RPMI8226 (cell line): ENCODE measurements around the gene C21orf58.
"Not testable (repeated sequence)": the region's sequence is repeated elsewhere in the genome, so short reads cannot be mapped to it uniquely, and the experiment has no call there.

Source experiments
- DNase-seq: peaks from one replicate; pipeline ENCODE4 v3.0.0-alpha.2; 2015

C21orf58 gene

DNA sequence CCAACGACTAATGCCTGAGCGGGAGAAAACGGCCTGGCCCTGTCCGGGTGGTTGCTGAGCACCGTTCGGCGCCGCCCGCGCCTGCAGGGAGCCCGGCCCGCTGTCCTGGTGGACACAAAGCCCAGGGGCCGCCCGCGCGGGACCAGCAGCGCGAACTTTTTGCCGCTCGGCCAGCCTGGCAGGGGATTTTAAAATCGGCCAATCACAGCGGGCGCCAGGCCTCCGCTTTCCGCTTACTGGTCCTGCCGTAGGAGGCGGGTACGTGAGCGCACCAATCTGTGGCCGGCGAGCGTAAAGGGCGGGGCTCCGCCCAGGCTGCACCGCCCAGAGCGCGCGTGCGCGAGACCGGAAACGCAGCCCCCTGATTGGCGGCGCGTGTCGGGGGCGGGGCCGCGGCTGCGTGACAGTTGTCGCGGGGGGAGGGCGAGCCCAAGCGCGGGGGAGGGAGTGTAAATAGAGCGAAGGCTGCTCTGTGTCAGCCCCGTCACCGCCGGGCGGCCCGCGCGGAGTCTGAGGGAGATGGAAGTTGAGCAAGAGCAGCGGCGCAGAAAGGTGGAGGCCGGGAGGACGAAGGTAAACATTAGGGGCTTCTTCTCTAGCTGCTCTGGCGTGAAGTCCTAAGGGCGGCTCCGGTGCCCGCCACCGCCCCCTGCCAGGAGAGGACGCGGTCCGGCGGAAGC is at the start of gene C21orf58, which contains the start of gene PCNT:
Gene C21orf58, minus strand, starts transcription at position 161 of the 680 bp plus-strand sequence. CDS start 1,132 bp downstream, outside the sequence.
Gene PCNT, plus strand, starts transcription at position 447 of the 680 bp plus-strand sequence. Its CDS starts 73 bp downstream, at position 520.
- peak; percentile 99 for DNase-seq

DNA sequence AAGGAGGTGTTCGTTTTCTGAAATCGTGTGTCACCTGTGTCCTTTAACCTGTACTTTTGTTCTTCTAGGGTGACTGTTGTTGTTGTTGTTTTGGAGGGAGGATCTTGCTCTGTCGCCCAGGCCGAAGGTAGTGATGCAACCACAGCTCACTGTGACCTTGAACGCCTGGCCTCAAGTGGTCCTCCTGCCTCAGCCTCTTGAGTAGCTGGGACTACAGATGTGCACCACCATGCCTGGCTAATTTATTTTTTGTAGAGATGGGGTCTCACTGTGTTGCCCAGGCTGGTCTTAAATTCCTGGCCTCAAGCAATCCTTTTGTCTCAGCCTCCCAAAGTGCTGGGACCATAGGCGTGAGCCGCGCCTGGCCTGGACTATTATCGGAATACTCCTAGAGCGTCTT is 49.3 kb upstream of the C21orf58 start:
- DNase-seq: not testable (repeated sequence)

DNA sequence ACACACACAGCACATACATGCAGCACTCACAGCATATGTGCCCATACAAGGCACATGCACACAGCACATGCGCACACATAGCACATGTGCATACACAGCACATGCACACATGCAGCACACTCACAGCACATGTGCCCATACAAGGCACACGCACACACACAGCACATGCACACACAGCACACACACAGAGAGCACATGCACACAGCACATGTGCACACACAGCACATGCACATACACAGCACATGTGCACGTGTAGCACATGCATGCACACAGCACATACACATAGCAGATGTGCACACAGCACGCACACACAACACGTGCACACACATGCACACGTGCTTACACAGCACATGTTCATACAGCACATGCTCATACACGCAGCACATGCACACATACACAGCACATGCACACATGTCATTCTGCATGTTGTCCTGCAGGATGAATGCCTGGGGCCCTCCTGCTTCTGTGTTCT is 48.4 kb upstream of the C21orf58 start:
- DNase-seq: no peak

DNA sequence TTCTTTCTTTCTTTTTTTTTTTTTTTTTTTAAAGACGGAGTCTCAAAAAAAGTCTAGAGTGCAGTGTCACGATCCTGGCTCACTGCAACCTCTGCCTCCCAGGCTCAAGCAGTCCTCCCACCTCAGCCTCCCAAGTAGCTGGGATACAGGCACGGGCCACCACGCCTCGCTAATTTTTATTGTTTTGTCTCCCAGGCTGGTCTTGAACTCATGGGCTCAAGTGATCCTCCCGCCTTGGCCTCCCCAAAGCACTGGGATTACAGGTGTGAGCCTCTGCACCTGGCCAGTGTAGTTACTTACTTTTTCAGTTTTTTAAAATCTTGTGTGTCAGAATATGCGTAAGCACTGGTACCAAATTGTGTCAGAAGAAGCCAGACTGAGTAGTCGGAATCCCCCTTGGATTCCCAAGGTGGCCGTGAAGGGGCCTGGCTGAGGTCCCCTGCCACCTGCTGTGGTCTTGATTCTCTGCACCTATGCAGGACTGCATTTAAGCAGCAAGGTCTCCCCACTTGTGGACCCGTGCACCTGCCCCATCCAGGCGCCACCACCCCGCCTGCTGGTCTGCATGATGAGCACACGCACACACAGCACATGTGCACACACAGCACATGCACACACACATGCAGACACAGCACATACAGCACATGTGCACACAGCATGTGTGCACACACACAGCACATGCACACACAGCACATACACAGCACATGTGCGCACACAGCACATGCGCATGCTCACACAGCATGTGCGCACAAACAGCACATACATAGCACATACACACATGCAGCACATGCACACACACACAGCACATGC is 47.7 kb upstream of the C21orf58 start:
- DNase-seq: no peak

DNA sequence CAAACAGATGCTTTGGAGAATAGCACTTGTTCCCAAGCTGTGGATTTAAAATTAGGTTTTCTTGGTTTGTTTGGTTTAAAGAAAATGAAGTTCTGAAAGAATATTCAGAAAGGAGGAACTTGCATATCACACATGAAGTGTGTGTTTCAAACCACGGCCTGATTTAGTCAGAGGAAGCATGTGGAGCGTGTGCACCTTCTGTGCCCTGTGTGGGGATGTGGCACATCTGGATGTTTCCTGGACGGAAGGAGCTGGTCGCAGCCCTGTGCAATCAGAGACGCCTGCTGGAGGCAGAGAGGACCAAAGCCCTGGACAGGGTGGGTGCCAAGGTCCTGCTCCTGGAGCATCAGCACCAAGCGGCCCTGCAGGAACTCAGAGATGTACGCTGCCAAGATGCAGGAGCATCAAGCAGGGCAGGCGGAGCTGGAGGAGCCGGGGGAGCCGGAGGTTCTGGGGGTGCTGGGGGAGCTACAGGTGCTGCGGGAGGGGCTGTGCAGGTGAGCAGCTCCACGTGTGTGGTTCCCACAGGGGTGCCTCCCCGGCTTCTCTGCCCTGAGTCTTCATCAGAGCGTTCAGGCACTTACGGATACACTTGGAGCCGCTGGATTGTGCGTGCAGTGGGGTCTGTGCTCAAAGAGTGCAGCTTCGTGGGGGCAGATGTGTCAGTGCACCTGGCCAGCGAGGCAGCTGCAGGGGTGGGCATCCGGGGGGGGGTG is 46.0 kb upstream of the C21orf58 start:
- DNase-seq: no peak

DNA sequence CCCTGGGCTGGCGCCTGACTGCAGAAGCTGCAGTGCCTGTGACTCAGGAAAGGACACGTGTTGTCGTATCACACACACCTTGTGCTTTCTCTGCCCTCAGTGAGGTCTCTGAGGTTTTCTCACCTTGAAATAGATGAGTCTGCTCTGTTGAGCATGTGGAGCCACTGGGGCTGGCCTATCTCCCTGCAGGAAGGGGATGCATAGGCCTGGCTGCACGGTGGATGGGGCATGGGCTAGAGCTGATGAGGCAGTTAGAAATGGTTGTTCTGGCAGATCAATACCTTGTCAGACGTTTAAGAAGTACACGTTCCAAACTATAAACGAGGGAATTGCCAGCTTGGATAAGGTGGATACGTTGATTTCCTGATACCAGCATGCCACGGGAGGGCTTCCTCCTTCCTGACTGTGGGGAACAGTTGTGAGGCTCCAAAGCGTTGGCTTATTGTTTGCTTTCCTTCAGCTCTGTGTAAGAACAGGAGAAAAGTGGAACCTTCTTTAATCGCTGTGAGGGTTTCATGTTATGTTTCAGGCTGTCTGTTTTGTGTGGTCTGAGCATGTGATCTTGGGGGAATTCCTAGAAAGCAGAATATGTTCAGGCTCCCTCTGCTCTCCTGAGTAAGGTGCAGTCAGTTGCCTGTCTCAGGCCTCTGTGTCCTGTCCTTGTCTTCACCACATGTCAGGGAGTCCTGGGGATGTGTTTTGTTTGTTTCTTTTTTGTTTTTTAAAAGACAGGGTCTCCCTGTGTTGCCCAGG is 45.0 kb upstream of the C21orf58 start:
- no peak for DNase-seq

DNA sequence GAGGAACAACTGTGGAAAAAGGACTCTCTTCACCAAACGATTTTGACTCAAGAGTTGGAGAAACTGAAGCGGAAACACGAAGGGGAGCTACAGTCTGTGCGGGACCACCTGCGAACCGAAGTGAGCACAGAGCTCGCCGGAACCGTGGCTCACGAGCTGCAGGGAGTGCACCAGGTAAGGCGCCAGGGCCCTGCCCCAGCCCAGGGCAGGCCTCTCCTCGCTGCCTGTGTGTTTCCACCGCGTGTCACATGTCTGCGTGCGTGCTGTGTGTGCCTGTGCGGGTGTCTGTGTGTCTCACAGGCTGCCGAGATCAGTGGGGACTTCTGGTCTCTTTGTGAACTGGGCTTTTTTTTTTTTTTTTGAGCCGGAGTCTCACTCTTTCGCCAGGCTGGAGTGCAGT is 43.3 kb upstream of the C21orf58 start:
- DNase-seq: no peak

DNA sequence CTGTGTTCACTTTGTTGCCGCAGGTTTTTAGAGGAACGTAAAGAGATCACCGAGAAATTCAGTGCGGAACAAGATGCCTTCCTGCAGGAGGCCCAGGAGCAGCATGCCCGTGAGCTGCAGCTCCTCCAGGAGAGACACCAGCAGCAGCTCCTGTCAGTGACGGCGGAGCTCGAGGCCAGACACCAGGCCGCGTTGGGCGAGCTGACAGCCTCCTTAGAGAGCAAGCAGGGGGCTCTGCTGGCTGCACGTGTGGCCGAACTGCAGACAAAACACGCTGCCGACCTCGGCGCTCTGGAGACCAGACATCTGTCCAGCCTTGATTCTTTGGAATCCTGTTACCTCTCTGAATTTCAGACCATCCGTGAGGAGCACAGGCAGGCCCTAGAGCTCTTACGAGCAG is 42.9 kb upstream of the C21orf58 start:
- DNase-seq: no peak

DNA sequence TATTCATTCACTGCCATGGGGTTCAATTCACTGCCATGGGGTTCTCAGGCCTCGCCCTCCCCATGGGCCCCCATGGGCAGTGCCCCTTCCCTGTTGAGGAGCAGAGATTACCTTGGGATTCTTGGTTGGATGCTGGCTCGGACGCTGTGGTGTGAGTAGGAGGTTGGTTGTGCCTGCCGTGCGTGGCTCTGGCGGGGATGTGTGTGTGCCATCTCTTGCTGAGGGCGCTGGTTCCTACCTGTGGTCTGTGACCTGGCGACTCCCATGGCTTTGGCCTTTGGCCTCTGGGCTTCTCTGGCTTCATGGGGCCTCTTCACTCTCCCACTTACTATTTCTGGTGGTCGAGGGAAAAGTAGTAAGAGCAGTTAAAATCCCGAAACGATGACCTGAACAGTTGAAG is 42.4 kb upstream of the C21orf58 start:
- DNase-seq: no peak

DNA sequence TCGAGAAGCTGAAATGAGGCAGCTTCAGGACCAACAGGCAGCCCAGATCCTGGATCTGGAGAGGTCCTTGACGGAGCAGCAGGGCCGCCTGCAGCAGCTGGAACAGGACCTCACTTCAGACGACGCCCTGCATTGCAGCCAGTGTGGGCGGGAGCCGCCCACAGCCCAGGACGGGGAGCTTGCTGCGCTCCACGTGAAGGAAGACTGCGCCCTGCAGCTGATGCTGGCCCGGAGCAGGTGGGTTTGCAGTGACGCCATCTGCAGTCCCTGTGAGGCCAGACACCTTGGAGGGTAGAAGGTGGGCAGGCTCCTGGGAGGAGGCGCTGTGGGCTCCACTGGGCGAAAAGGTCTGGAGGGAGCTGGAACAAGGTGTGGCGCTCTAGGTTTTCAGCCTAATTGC is 40.0 kb upstream of the C21orf58 start:
- DNase-seq: no peak

DNA sequence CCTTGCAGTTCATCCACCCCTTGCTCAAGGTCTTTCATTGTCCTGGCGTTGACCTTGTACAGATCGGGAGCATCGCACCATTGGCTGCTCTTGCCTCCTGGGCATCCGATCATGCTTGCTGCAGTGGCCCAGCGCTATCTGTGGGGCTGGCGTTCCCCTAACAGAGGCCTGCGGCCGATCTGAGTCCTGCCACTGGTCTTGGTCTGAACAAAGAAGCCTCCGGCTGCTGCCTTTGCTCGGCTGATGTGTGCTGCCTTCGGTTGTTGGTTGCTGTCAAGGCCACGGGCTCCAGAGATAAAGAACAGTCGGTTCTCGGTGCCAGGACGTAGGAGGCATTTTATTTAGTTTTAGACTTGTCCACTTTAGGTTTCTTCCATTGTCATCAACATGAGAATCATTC is 39.3 kb upstream of the C21orf58 start:
- DNase-seq: no peak

DNA sequence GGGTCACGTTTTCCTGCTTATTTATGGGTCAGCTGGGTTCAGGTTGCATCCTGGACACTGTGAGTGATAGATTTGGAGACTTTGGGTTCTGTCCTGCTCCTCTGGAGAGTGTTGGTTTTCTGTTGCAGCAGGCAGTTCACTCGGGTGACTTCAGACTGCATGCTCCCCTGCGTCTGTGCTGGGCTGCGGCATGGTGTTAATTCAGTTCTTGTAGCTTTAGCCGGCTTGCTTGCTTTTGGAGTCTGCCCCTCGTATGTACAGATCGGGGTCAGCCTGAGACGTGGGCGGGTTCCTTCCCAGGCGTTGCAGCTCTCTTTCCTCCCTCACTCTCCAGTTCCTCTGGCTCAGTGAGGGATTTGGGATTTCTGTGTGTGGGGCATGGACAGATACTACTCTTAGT is 38.3 kb upstream of the C21orf58 start:
- DNase-seq: no peak

DNA sequence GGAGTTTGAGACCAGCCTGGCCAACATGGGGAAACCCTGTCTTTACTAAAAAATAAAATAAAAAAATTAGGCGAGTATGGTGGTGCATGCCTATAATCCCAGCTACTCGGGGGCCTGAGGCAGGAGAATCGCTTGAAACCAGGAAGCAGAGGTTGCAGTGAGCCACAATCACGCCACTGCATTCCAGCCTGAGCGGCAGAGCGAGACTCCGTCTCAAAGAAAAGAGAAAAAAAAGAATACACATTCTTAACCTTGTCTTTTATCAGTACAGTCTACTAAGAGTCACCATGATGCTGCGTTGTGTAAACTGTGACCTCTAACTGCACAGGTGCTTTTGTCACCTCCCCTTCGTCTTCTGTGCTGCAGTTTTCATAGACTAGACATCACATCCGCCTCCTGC is 37.5 kb upstream of the C21orf58 start:
- DNase-seq: no peak

DNA sequence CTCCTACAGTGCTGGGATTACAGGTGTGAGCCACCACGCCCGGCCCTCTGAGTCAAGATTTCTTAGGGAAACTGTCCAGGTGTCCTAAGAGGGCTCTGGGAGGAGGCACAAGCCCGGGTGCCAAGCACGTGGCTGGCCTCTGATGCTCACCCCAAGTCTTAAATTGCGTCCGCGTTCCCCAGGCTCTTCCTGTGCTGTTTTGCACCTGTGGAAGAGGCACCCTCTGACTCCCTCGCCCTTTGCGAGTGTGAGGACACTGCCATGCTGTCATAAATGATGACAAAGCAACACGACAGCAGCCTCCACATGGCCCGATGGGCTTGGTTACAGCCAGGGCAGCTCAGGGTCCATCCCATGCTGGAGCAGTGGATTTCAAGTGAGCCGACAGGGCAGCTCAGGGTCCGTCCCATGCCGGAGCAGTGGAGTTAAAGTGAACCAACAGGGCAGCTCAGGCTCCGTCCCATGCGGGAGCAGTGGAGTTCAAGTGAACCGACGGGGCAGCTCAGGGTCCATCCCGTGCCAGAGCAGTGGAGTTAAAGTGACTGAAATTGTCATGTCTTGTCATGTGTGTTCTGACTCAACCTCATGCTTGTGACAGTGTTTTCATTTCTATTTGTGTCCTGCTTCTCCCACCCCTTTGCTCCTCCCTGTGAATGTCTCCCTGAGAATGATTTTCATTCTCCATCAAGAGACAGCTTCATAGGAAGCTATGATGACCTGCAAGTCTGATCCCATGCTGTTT is 34.2 kb upstream of the C21orf58 start:
- DNase-seq: no peak

DNA sequence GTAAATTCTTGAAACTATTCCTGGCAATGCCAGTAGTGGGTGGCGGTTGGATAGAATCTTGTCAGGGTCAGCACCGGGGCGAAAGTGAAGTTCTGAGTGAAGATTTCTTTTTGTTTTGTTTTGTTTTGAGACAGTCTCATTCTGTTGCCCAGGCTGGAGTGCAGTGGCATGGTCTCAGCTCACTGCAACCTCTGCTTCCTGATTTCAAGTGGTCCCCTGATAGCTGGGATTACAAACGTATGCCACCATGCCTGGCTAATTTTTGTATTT is 33.6 kb upstream of the C21orf58 start:
- no peak for DNase-seq

DNA sequence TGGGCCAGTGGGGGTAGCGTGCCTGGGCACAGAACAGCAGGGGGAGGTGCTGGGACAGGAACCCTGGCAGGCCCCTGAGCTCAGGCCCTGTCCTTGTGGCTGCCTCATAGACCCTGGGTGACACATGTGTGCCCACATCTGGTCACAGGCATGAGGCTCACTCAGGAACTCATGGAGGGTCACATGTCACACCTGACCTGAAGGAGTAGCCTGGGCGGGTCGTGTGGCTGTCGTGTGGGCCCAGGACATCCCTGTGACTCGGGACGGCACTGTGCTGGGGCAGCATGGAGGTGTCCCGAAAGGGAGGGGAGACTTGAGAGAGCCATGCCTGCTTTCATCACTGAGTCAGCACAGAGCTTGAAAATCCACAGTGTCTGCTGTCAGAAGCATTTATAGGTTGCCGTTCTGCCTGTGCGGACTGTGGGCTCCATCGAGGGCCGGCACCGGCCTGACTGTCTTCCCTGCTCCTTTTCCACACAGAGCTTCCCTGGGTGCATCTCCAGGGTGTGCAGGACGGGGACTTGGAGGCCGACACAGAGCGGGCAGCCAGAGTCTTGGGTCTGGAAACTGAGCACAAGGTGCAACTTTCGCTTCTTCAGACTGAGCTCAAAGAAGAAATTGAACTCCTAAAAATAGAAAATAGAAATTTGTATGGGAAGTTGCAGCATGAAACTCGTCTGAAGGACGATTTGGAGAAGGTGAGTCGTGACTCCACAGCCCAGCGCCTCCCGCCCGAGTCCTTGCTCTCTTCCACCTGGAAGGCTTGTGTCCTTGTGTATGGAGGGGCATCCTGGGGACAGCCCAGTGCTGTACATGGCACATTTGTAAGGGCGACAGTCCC is 33.0 kb upstream of the C21orf58 start:
- DNase-seq: no peak

DNA sequence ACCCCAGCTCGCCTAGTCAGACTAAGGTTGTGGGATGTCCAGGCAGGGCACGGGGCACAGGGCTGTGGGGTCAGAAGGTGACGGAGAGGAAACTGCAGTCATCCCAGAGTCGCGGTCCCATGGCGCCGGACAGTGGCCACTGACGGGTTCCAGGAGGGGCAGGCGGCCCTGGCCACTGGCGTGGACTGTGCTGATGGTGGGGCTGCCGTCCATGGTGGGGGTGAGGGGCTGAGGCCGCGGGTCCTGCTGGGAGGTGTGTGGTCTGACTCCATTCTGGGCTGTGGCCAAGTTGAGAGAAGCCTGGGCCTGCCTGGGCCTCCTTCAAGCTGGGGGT is 32.3 kb upstream of the C21orf58 start:
- no peak for DNase-seq

DNA sequence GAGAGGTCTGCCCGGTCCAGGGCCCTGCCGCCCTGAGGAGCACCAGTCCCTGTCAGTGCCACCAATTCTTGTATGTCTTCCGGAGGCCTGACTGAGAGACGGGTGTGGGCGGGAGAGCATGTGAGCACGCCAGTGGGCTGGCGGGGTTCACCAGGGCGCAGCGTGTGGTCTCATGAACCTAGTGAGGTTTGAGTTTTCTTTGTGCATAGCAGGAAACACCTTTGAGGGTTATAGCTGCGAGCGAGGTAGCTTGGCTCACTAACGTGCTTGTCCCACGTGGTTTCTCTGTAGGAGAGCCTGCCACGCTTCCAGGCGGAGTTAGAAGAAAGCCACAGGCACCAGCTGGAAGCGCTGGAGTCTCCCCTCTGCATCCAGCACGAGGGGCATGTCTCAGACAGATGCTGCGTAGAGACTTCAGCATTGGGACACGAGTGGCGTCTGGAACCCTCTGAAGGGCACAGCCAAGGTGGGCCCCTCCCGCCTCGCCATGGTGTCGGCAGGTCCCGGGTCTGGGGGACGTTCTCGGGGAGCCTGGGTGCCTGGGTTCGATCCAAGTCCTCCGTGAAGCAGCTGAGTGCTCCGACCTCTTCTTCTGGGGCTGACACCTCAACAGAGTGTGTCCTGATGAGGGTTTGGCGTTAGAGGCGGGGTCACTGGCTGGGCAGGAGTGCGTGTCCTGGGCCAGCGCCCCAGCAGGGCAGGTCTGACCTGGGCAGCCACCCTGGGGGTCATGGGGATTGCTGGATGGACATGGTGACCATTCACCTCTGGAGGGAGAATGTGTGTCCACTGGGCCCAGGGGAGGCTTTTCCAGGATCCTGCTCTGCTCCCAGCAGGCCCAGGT is 31.7 kb upstream of the C21orf58 start:
- no peak for DNase-seq

DNA sequence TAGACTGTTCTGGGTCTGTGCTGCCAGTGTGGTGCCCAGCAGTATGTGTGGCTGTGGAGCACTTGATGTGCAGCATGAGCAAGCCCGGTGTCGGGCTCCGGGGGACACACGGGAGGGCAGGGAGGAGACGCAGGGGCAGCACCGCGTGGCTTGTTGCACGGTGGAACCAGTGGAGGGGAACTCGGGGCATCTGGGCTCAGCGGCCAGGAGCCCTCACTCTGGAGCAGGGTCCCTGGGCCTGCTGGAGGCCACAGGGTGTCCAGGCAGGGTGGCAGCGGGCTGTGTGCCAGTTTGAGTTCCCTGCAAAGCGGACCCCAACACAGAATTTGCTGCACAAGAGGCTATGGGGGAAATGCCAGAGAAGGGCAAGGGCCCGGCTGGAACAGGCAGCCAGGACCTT is 30.8 kb upstream of the C21orf58 start:
- no peak for DNase-seq

DNA sequence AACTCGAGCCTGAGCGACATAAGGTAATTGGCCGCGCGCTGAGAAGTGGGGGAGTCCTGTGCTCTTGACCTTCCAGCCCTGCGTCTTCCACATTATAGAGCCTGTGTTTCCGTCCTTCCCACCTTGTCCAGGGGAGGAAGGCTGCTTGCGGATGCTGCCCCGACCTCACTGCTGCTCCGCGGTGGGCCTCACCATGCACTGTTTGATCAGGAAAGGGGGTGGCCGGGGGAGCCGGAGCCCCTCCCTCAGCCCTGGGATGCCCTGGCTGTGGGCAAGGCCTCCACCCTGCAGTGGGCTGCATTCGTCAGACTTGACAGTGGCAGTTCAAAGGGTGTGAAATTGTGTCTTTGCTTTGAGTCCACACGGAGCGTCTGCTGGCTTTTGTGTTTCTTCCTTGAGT is 30.4 kb upstream of the C21orf58 start:
- no peak for DNase-seq

DNA sequence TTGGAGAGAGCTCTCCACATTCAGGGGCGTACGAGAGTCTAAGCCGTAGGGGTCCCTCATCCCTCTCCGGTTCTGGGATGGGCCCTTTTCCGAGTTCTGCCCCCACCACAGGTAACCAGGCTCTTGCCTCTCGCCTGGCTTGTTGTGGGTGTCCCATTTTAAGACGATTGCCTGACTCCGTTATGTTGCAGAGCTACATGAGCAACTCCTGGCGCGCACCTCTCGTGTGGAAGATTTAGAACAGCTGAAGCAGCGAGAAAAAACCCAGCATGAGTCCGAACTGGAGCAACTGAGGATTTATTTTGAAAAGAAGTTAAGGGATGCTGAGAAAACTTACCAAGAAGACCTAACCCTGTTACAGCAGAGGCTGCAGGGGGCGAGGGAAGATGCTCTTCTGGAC is 29.2 kb upstream of the C21orf58 start:
- DNase-seq: no peak
